ENCODE results near the gene LST1.
"Not testable (repeated sequence)": the region's sequence is repeated elsewhere in the genome, so short reads cannot be mapped to it uniquely, and the experiment has no call there.

LST1 gene

GRCh38 chr6:31581434-31582229, 4.4 kb upstream of the LST1 start:
- DNase-seq, result peak; percentile 56

DNA sequence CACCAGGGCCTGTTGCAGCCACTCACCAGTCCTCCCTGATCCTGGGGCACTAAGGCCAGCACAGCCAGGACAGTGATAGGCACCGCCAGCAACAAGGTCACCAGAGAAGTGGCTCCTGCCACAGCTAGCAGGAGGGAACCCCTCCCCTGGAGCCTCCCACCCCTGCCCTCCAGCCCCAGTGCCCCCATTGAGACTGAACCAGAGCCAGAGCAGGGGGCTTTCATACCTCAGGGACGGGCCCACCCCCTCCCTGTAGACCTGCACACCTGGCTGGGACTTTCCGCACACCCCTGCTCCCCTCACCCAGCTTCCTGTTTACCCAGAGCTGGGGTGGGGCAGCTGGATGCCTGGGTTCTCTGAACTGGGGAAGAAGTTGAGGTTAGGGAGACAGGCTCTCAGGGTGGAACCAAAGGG, 3.8 kb upstream of the LST1 start, which contains the start of gene LTB:
Gene LTB, minus strand, starts transcription at position 195 of the 414 bp plus-strand sequence. Its CDS starts 7 bp downstream, at position 188.
- peak; percentile 83 for DNase-seq

DNA sequence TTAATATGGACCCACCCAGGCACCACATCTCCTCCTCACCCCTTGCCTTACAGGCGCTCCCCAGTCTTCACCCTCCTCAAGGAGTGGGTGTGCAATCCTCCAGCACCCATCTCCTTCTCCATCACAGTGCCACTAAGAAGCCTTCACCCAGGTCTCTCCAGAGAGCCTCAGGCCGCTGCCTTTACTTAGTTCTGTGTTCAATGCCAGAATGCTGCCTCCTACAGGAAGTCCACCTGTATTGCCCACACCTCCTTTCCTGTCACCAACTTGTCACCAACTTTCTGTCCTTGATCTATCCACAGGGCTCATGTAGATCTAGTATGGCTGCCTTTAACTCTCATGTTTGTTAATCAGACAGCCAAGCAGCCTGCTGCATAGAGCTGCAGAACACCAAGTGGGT, 586 bp upstream of the LST1 start:
- peak; percentile 66 for DNase-seq

GRCh38 chr6:31586599-31587281, 663 bp downstream of the LST1 start:
- DNase-seq, result peak; percentile 52

DNA sequence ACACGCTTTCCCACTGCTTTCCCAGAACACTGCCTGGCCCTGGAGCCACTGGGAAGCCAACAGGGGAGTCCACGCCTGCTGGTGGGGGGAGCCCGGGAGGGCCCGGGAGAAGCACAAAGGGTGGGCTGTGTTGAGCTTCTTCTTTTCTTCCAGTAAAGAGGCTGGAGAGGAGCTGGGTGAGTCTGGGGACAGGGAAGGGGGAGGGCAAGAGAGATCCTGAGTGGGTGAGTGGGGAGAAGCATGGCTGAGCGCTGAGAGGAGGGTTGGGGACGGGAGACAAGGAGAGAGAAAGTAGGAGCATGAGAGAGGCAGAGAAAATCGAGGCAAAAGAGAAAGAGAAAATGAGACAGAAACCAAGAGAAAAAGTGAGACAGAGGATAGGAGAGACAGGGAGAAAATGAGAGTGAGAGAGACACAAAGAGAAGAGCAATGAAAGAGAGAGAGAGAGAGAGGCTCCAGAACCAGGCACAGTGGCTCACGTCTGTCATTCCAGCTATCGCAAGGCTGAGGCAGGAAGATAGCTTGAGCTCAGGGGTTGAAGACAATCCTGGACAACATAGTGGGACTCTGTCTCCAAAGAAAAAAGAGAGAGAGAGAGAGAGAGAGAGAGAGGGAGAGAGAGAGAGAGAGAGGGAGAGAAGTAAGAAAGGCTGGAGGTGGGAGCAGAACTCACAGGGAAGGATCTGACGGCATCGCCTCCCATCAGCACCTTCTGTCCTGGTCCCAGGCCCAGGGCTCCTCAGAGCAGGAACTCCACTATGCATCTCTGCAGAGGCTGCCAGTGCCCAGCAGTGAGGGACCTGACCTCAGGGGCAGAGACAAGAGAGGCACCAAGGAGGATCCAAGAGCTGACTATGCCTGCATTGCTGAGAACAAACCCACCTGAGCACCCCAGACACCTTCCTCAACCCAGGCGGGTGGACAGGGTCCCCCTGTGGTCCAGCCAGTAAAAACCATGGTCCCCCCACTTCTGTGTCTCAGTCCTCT, 2.0 kb downstream of the LST1 start:
- peak; percentile 11 for DNase-seq

GRCh38 chr6:31588871-31589650, 3.0 kb downstream of the LST1 start:
- no peak for DNase-seq

- DNase-seq, result not testable (repeated sequence)
These were observed 4.6 kb downstream of the LST1 start for GRCh38 chr6:31590691-31591090.

DNA sequence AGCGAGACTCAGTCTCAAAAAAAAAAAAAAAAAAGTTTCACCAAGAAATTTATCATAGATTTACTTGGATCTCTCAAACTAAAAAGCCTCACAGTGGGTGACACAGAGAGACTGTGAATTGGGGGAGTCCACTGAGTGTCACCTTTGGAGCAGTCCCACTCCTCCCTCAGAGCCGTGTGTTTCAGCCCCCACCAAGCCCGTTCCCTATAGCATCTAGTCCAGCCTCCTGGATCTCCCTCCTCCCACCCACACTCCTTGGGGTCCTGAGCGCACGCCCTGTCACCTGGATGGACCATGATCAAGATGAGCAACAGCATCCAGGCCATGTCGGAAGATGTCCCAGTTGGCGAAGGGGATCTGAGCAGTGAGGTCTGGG, 6.3 kb downstream of the LST1 start:
- DNase-seq, result no peak

DNA sequence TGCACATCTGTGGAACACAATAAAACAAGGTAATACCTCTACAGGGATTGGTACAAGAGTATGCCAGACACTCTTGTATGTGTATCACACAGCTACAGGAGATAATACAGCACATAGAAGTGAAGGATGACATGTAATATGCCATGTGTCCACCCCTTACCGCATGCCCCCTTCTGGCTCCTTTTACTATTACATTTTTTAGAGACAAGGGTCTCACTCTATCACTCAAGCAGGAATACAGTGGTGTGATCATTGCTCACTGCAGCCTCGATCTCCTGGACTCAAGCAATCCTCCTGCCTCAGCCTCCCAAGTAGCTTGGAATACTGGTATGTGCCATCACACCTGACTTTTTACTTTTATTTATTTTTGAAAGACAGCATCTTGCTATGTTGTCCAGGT, 10.9 kb downstream of the LST1 start:
- DNase-seq, result peak; percentile 65

GRCh38 chr6:31607317-31607716, 21.2 kb downstream of the LST1 start:
- DNase-seq, result no peak

GRCh38 chr6:31609519-31610406, 23.7 kb downstream of the LST1 start:
- DNase-seq, result no peak

GRCh38 chr6:31610968-31611367, 24.9 kb downstream of the LST1 start:
- DNase-seq, result no peak

DNA sequence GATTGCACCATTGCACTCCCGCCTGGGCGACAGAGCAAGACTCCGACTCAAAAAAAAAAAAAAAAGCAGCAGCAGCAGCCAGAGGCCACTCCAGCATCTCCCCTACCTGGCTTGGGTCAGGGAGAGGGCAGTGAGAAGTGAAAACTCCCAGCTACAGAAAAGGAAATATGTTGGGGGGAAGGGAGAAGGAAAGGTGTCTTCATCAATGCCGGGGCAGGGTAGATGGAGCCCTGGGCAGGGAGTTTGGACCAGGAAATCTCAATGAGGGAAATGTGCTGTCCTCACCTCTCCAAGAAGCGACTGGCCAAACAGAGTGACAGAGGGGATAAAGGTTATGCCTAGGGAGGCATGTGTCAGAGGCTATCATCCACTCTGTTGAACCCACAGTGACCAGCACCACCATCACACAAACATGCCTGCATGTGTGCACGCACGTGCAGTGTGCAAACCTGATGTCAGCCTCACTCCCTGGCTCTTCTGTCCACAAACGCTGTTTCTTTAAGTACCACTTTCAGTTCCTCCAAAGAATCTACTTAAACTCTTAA, 28.1 kb downstream of the LST1 start:
- no peak for DNase-seq

DNA sequence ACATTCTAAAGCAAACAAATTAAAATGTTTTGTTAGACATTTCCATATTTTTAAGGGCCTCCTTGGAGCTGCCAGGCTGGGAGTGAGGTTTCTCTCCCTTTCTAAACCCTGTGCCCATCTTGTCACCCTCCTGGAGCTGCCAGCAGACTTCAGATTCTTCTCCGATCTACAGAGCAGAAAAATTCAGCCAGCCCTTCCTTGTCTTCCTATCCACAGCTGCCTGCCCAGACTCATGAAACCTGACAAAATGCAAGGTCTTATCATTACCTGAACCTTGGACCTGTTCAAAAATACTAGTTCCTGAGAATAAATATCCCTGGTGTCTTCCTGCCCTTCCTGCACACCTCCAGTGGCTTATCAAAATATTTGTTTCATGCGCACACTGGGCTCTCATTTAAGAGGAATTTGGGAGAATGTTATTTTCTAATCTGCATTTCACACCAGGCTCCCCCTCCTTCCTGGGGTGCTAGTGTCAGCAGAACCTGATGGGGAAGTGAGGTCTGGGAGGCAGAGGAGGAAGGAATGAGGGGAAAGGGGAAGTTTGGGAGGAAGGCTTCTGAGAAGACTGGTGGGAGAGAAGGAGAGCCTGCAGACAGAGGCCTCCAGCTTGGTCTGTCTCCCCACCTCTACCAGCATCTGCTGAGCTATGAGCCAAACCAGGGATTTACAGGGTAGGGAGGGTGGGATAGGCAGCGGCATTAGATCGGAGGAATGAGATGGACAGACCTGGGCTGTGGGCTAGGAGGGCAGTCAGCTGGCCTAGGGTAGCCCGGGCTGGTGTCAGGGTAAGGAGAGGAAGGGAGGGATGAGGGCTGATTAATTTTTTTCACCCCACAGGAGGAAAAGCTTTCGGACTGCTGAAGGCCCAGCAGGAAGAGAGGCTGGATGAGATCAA, 28.9 kb downstream of the LST1 start, which contains the start of gene AIF1:
Gene AIF1, plus strand, starts transcription at position 551 of the 895 bp plus-strand sequence. Its CDS starts 96 bp downstream, at position 647.
- no peak for DNase-seq

DNA sequence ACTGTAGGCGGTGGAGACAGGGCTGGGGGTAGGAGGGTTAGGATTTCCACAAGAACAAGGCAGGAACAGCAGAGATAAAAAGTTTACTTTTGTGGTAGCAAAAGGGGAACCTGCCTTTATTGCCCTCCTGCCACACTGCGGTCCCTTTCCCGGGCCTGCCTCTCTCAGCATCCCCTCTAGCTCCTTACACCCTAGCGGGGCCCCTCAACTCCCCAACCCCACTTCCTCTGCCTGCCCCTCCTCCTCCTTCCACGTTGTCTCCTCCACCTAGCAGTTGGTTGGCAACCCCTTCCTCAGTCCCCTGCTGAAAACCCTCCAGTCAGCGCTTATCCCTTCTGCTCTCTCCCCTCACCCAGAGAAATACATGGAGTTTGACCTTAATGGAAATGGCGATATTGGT, 29.7 kb downstream of the LST1 start:
- DNase-seq, result peak; percentile 64

- no peak for DNase-seq
These were observed 30.9 kb downstream of the LST1 start for GRCh38 chr6:31617010-31617409.

- DNase-seq, result peak; percentile 98
These were observed 33.9 kb downstream of the LST1 start for GRCh38 chr6:31619805-31620585.

- peak; percentile 80 for DNase-seq
These were observed 34.7 kb downstream of the LST1 start, which contains the start of gene PRRC2A for GRCh38 chr6:31620586-31621319. TSS of gene PRRC2A (plus strand) at chr6:31620715. CDS start at chr6:31622790, 2,075 bp downstream.
